HG02981 (cell line): Measurements from ENCODE around the gene MAPKAPK2.

Experiments
- ATAC-seq: cut with Tn5 transposase; IDR thresholded peaks from one replicate; pipeline ENCODE4 v1.9.1; 2021; ENCODE audit warnings: mild to moderate bottlenecking, moderate library complexity; ENCODE audit not compliant: unreplicated experiment

MAPKAPK2 gene

DNA sequence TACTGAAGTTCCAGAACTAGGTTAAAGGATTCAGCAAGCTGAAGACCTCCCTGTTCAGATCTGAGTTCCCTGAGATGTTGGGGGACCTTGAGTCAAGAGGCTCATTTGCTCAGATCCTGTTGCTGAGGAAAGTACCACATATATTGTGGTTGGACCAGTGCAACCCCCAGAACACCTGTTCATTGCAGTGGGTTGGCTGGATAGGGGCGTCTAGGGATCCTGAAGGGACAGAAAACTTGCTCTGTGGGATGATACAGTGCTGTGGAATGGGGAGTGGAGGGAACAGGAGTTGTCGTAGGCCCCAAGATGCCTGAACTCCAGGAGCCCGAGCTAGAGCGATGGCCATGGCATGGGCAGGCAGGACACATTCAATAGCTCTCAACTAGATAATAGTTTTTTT lies 24.6 kb upstream of the MAPKAPK2 start:
- ATAC-seq = no peak

DNA sequence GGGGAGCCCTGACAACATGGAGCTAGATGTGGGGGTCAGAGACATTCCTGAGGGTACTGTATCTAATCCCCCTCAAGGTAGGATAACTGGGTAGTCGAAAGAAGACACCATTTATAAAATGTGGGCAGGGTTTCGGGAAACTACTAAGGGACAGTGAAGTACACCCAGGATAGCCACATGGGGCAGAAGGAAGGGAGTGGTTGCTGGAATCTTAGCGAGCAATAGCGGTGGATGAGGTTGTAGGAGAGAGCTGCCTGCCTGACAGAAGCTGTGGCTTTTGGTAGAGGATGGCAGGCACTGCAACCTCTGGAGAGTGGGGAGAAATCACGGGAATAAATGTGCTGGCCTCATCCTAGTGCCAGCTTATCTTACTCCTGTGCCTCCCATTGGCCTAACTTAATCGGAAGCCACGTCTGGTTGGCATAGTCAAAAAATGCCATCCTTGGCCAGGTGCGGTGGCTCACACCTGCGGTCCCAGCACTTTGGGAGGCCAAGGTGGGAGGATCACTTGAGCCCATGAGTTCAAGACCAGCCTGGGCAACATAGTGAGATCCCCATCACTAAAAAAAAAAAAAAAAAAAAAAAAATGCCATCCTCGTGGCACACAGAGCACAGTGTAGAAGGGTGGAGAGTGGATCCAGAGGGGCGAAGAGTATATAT lies 23.4 kb upstream of the MAPKAPK2 start:
- no peak for ATAC-seq

DNA sequence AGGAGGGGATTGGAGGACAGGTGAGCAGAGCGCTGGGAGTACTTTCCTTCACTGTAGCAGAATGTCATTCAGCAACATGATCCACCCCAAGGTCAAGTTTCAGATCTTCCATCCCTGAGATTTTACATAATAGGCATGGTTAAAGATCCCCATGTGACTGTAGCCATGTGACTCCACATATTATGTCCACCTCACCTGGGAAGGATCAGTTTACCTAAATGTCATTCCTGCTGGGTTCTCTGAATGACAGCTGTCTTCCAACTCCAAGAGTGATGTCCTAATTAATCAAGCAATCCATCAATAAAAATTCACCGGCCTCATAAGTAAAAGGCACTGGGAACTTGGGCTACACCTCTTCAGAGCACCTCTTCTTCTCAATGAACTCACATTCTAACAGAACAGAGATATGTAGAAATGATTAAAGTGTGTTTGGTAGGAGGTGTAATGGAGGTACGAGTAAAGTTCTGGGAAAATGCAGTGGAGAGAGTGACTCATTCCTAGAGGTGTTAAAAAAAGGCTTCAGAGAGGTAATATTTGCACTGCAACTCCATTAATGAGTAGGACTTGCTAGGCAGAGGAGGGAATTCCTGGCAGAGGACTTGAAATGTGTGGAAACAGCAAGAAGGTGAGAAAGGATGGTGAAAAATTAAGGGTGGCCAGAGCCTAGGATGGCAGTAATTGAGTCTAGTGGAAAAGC lies 22.2 kb upstream of the MAPKAPK2 start:
- ATAC-seq = no peak

DNA sequence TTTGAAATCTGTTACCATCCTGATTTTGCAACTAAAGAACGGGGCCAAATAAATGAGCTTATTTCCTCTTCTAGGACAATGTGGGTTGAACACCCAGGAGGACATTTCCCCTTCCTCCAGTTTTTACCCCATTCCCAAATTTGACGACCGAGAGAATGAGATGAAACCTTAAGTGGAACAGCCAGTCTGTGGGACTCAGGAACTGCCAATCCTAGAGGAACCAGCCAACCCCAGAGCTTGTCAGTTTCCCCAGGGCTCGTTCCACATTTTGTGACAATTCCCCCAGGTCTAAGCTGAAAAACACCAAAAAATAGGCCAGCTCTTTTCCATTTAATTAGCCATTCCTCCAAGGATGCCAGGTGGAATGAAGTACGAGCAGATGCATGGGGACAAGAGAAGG lies 21.3 kb upstream of the MAPKAPK2 start:
- no peak for ATAC-seq

DNA sequence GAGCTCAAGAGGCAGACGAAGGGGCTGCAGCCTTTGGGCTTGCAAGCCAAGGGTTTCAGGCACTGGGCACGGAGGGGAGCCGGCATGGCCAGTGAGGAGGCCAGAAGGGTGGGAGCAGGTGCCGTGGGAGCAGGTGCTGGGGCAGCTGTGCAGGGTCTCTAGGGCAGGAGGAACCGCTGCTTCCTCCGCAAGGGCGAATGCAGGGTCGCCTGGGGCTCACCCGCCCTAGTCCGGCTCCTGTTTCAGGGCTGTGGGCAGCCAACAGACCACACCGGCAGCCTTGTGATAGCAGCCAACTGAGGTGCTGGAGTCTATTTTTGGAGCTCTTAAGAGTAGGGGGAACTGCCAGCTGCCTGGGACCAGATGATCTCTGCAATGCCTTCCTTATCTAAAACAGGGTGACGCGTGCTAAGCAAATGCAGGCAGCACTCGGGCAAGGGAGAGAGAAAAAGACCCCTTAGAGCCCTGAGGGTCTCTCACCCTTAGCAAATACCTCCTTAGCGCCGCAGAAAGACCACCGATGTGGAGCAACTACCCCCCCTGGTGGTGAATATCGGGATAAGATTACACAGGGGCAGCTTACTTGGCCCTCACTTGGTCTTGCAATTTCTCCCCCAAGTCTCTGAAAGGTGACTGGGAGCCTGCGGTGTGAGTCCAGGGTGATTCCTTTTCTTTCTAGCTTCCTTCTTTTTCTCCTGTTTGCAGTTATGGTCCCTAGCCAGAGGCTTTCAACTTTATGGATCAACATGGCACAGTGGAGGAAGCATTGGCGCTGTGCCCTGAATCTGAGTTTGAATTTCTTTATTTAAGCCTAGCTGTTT lies 20.7 kb upstream of the MAPKAPK2 start:
- peak; percentile 61 for ATAC-seq

DNA sequence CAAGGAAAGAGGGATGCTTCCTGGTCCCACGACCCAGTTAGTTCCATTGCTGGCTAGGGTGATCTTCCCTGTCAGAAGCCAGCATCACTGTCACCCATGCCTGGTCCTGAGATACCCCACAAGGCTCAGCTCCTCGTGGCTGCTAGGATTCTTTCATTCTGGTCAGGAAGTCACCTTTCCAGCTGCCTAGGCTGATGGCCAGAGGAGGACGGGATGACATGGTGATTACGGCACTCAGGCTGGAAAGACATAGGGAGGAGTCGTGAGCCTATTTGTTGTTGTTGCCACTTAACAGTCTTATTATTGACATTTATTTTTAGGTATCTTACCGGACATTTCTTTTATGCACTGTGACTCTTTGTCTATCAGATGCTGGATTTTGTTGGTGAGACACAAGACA lies 20.0 kb upstream of the MAPKAPK2 start:
- no peak for ATAC-seq

DNA sequence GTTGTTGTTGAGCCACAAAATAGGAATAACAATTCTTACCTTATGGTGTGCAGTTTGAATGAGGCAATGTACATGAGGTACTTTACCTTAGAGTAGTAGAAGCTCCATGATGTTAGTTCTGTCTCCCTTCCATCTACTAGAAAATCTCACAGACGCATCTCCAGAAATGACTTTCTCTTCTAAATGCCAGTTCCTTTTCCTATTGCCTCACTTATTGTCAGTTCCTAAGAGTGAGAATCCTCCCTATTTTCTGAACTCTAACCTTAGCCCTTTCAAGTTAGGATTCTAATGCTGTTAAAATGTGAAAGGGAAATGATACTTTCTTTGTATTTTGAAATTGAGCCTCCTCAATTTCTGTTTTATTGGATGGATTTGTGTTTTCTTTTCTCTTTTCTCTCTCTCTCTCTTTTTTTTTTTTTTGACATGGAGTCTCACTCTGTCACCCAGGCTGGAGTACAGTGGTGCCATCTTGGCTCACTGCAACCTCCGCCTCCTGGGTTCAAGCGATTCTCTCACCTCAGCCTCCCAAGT lies 18.6 kb upstream of the MAPKAPK2 start:
- no peak for ATAC-seq

DNA sequence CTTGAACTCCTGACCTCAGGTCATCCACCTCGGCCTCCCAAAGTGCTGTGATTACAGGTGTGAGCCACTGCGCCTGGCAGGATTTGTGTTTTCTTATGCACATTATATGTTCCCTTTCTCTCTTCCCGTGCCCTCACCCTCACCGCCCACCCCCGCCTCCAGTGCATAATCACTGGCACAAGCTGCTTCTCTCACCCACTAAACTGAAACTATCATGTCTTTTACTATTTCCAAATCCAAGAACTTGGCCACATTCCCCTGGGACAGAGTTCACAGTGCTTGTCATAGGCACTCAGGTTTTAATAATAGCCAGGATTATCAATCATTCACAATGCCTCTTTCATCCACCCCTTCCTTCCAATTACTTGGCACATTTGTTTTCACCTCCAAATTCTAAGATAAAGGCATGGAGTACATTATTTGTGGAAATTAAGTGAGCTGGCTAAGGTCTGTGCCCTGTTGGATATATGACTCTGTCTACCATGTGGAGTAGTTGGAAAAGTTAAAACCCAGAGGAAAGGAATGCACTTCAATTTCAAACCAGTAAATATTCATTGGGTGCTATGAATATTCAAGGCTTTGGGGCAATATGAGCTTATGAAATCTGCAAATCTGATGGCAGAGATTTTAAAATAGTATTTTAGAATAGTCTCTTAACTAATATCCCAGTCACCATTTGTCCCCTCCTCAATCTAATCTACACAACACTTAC lies 17.6 kb upstream of the MAPKAPK2 start:
- no peak for ATAC-seq

DNA sequence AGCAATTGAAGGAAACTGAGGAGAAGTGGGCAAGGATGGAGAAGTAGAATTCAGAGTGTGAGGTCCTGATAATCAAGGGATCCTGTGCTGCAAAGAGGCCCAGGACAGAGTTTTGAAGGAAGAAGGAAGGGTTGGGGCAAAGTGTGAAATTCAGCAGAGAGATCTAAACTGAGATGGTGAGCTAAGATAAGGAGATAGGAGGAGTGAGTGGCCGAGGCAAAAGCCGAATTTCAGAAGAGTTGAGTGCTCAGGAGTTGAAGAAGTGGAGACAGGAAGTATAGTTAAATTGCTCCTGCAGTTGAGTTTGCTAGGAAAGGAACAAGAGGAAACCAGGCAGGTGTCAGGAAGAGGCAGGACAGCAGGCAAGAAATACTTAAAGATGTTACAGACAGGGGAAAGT lies 16.4 kb upstream of the MAPKAPK2 start:
- ATAC-seq = no peak

DNA sequence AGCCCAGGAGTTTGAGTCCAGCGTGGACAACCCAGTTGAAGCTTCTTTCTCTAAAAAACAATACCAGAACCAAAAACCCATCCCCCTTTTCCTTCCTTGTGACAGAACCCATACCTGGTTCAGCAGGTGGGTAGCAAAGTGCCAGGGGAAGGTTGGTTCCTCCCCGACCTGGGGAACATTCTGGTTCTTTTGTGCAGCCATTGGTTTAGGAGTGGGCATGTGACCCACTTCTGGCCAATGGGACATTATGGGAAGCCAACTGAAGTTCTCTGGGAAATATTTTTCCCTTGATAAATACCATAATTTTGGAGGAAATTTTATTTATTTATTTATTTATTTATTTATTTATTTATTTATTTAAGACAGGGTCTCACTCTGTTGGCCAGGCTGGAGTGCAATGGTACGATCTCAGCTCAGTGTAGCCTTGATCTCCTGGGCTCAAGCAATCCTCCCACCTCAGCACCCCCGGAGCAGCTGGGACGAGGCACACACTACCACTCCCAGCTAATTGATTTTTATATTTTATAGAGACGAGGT lies 15.8 kb upstream of the MAPKAPK2 start:
- ATAC-seq = no peak

DNA sequence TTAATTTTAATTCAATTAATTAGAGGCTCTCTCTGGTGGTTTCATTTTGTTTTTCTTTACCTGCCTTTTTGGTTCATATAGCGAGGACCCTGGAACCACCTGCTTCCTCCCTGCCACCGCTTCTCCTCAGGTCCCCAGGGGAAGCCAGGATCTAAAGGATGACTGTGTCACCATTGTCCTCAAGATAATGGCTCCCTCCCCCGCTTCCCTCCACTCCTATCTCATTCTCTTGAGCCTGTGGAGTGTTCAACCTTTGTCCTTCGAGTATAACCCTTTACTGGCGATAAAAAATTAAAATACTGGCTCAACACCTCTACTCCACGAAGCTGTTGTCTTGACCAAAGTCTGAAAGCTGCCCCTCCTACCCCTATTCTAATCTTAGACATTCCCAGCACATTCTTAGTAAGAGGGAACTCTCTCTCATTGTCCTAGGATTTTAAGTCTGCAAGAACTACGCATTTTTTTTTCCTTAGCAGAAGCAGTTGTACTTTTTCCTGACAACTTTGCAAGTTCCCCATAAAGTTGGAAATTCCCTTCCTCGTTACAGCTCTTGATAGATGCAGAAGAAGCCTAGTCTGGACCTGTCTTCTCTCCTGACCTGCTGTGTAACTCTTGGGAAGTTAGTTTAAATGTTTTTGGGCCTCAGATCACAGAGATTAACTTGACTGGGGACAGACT lies 12.6 kb upstream of the MAPKAPK2 start:
- ATAC-seq = no peak

DNA sequence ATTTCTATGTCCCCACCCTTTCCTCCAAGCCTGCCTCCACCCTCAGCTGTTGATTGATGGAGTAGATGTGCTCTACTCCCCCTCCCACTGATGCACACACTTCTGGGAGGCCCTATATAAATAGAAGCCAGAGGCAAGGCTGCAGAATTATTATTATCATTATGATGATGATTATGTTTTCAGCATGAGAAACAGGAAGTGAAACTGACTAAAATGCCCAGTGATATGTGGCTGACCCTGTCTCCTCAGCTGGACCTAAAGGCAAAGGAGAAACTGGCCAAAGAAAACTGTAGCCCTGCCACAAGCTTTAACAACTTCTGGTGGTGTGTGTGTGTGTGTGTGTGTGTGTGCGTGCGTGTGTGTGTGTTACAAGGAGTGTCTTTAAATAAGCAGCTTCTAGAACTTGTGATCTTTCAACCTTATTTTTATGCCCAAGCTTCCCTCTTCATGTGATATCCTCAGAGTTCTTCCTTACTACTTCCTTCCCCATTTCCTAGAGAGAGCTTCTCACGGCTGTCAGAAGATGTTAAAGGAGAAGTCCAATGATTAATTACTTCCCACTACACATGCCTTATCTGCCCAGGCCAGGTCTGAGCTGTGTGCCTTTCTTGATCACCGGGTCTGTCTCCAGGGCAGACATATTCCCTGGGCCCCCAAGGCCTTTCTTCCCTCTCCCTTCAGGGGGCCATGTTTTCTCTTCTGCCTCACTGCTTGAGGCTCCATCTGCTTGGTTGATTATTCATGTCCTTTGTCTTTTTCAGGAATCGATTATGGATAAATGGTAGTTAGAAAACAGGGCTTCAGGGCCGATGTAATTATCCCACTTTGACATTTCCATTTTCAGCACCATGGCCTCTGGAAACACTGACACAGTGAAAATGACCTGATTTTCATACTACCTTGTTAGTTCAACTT lies 11.6 kb upstream of the MAPKAPK2 start:
- no peak for ATAC-seq

DNA sequence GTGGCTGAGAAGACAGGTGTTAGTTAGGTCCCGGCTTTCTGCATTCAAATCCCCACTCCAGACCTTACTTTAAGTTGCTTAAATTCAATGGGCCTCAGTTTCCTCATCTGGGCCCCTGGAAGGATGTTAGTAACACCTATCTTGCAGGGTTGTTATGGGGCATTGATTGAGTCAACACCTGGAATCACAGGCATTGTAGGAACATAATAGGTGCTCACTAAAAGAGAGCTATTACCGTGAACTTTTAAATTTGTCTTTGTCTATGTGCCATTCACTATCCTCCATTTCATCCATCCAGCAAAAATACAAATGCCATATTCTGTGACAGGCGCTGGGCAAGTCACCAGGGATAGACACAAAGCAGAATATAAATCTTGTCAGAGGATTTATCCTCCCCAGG lies 10.5 kb upstream of the MAPKAPK2 start:
- no peak for ATAC-seq

DNA sequence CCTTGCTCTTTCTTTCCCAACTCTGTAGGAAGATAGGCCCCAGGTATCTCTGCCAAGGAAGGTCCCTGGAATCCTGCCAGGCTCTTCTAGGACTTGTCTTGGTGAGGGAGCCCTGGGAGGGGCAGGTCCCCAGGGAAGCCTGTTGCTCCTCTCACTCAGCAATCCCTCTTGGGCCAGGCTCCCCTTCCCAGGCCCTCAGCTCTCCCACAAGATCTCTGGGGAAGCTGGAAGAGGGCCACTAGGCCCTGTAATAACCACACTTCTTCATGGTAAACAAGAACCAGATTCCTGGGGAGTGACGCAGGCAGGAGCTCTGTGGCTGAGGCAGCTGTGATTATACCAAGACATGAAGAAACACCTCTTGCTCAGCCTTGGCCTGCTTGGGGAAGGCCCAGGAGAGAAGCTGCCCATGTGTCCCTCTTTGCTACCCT lies 9.9 kb upstream of the MAPKAPK2 start:
- ATAC-seq = no peak

DNA sequence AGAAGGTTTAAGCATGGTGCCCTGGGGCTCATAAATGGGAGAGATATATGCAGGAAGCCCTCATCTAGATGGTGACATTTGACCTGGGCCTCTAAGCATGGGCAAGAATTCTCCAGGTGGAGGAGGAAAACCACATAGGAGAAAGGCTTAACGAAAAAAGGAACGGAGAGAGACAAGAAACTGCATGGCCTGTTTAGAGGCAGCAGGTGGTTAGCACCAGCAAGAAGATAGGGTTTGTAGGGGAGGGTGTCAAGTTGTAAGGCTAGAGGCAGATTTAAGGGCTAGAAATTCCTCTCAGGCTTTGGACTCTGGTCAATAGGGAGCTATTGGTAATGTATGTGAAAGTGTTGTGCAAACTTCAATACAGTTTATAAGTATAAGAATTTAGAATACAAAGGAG lies 8.2 kb upstream of the MAPKAPK2 start:
- no peak for ATAC-seq

DNA sequence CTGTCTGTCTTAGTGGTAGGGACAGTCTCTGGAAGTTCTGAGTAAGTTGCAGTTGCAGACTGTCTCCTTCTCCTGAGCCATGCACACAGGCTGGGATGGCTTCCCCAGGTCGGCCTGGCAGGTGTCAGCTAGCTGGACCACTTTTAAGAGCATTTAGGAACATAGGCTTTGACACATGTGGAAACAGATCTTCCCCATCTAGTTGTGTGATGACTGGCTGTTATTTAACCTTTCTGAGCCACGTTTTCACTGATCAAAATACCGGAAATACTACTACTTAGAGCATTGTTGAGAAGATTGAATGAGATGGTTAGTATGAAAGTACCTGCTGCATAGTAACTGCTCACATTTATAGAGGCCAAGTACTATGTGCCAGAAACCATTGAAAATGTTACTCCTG lies 6.2 kb upstream of the MAPKAPK2 start:
- no peak for ATAC-seq

DNA sequence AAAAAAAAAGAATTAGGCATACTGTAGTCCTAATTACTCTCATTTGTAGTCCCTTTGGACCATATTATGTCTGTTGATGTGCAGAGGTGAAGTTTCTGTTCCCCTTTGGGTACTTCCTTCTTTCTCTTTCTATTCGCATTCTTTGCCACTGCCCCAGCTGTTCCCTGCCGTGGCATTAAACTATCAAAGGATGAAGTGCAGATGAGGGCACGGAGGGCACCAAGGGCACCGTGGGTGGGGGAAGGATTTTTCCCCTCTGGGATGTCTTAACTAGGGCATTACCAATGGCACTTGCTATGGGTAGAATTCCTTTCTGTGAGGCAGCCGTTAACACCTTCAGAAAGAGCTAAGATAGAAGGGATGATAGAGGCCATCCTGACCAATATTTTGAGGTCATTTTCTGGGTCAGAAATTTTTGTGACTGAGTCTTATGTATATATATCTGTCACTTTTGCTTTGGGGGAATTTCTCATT lies 4.9 kb upstream of the MAPKAPK2 start:
- ATAC-seq = peak; percentile 83

DNA sequence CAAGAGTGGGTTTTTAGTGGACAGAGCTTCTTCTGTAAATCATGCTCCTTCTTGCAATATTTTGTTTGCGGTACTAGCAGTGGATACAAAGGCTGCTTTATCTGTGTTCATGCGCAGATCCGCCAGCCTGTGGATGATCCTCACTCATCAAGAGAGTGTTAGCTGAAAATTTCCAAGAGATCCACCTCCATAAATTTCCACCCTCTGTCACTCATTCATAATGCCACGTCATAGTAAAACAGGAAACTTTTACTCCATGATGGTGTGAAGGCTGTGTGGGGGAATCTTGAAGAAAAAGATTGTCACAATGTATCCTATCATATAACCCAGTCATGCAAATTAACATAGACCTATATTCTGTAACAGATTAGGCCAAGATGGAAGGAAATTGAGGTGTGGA lies 4.4 kb upstream of the MAPKAPK2 start:
- no peak for ATAC-seq

DNA sequence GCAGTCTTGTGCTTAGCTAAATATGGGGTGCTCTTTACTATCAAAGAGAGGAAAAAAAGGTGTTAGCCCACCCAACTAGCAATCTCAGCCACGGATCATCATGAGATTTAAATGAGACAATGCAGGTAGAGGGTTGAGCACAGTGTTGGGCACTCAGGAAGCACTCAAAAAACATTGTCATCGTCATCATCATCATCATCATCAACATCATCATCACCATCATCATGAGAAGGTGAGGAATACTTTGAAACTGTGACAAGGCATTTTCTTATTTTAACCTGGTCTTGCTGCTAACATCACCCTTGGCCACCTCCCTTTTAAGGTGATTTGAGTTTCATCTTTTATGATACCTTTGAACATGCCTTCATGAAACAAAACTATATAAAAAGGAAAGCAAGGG lies 3.3 kb upstream of the MAPKAPK2 start:
- no peak for ATAC-seq
